NB4 (cell line): Measurements from ENCODE around the gene SCYL2.

Source experiments
- CTCF ChIP-seq: IDR thresholded peaks from one replicate; pipeline ENCODE4 v1.5.1; 2012; ENCODE audit warnings: low read depth, low read length
- MYC ChIP-seq: IDR thresholded peaks from 2 replicates; pipeline ENCODE4 v1.6.1; 2011; ENCODE audit warnings: low read depth, low read length
- POLR2A ChIP-seq: IDR thresholded peaks from 2 replicates; pipeline ENCODE4 v1.6.1; 2011; ENCODE audit warnings: mild to moderate bottlenecking; ENCODE audit not compliant: insufficient read length; ENCODE audit errors: extremely low read depth
- TF ChIP-seq, protein P1 (sequence below): IDR thresholded peaks from 2 replicates; pipeline ENCODE4 v1.6.1; 2011; ENCODE audit warnings: low read depth, low read length

GRCh38 chr12:100239589-100239988 lies 27.4 kb upstream of the SCYL2 start:
- TF ChIP-seq POLR2A (no peak), CTCF (no peak), MYC (no peak)
- TF ChIP-seq, protein P1, sequence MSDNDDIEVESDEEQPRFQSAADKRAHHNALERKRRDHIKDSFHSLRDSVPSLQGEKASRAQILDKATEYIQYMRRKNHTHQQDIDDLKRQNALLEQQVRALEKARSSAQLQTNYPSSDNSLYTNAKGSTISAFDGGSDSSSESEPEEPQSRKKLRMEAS, result no peak
